NK-92 treated with Interleukin-12 subunit alpha and Interleukin-12 subunit beta, amount 100 ng/mL, for 24 hours (cell line): ENCODE results near the gene SMYD3.

Experiments
- DNase-seq: peaks from one replicate; lab custom pipeline; 2025; lab: John Stamatoyannopoulos, UW

Gene SMYD3

GRCh38 chr1:246306415-246307037 lies 200.6 kb downstream of the SMYD3 start:
- DNase-seq: no peak

GRCh38 chr1:246304484-246305259 lies 202.4 kb downstream of the SMYD3 start:
- no peak for DNase-seq

DNA sequence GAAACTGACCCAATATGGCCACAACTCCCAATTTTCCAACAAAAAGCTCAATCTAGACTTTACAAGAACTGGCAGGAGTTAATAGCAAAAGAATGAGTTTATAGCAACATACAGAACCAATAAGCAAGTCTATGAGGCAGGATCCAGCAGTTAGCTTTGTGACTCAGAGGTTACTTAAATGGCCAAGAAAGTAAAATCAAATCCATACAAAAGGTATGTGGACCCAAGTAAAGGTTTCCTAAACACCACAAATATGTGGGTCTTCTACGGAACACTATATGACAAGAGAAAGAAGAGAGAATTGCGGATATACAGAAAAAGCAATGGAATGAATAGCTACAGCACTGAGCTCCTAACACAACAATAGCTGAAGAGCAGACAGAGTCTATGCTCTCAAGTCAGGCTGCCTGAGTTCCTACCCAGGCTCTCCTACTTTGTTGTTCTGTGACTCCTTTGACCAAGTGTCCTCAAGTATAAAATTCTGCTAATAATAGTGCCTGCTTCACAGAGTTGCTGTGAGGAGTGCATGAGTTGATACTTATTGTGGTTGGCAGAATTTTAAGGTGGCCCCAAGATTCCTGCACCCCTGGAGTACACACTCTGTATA lies 204.3 kb downstream of the SMYD3 start:
- DNase-seq: no peak

- no peak for DNase-seq
Observed at GRCh38 chr1:246302251-246302625, 204.8 kb downstream of the SMYD3 start.

- no peak for DNase-seq
Observed at GRCh38 chr1:246301553-246302250, 205.4 kb downstream of the SMYD3 start.

- DNase-seq: no peak
Observed at GRCh38 chr1:246300626-246301549, 206.2 kb downstream of the SMYD3 start.

- DNase-seq: no peak
Observed at GRCh38 chr1:246297279-246298265, 209.5 kb downstream of the SMYD3 start.

DNA sequence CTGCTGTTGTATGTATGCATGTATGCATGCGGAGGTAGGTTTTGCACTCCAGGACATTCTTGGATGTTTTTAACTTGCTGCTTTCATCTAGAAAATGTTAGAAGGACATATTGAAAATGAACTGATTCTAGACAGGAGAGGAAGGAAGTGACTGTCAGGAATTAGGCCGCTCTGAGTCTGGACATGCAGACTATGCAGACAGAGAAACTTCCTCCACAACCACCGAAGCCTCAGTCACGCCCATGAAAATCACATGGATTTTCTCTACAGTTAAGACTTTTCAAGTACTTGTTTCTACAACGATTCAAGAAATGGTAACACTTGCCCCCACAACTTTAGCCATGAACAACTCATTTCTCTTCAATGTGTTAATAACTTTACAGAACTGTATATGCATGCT lies 211.1 kb downstream of the SMYD3 start:
- DNase-seq: no peak

DNA sequence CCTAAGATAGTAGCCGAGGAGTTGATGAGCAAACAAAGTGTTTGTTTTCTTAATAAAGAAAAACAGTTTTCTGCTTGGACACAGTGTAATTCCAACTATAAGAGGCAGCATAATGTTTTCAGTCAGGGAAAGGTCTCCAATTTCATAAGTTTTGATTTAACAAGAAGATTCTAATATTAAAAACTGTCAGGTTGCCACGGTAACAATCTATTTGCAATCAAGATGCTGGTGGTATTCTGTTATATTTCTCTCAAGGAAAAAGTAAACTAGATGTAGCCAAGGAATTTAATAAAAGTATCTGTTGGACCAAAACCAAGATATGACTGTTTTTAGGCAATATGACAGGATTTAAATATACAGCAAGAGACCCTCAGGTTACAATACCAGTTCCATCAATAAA lies 211.7 kb downstream of the SMYD3 start:
- no peak for DNase-seq

DNA sequence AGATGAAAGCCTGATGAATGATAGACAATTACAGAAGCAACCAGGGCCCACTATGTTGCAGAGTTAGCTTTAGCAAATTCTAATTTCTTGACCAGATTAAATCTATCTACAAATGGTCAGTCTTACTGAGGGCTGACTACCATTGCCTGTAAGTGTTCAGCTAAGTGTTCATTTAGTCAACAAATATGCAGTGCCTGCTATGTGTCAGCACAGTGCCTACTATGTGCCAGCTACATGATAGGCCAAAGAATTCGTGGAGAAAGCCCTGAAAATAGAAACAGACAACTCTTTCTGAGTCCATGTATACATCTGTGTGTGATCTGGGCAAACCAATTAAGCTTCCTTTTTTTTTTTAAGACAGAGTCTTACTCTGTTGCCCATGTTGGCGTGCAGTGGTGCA lies 212.8 kb downstream of the SMYD3 start:
- no peak for DNase-seq

GRCh38 chr1:246293366-246294121 lies 213.5 kb downstream of the SMYD3 start:
- DNase-seq: no peak

- no peak for DNase-seq
Observed at GRCh38 chr1:246292571-246292970, 214.5 kb downstream of the SMYD3 start.

DNA sequence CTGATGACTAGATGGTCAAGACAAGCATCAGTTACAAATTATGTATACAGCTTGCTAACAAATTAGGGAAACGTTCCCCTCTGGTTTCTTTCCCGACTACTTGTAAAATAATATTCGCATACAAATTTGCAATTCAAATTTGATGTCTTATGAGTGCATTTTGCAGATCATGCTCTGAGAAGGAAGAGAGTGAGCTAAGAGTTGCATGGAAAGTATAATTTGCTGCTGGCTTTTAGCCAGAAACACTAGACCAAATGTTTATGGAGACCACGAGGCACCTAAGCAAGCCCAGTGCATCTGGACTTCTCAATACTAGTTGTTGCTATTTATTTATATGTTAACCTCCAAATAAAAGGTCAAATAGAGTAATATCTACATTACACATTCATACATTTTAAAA lies 216.0 kb downstream of the SMYD3 start:
- DNase-seq: no peak

- no peak for DNase-seq
Observed at GRCh38 chr1:246283771-246284410, 223.2 kb downstream of the SMYD3 start.

- DNase-seq: no peak
Observed at GRCh38 chr1:246281639-246282038, 225.4 kb downstream of the SMYD3 start.

GRCh38 chr1:246281195-246281594 lies 225.9 kb downstream of the SMYD3 start:
- DNase-seq: no peak

GRCh38 chr1:246280551-246280950 lies 226.5 kb downstream of the SMYD3 start:
- DNase-seq: no peak

GRCh38 chr1:246279402-246279801 lies 227.7 kb downstream of the SMYD3 start:
- DNase-seq: no peak

- no peak for DNase-seq
Observed at GRCh38 chr1:246278371-246278770, 228.7 kb downstream of the SMYD3 start.
